ENCODE measurements around the gene MACROD2.
"Not testable (repeated sequence)": the region's sequence is repeated elsewhere in the genome, so short reads cannot be mapped to it uniquely, and the experiment has no call there.

MACROD2 gene

DNA sequence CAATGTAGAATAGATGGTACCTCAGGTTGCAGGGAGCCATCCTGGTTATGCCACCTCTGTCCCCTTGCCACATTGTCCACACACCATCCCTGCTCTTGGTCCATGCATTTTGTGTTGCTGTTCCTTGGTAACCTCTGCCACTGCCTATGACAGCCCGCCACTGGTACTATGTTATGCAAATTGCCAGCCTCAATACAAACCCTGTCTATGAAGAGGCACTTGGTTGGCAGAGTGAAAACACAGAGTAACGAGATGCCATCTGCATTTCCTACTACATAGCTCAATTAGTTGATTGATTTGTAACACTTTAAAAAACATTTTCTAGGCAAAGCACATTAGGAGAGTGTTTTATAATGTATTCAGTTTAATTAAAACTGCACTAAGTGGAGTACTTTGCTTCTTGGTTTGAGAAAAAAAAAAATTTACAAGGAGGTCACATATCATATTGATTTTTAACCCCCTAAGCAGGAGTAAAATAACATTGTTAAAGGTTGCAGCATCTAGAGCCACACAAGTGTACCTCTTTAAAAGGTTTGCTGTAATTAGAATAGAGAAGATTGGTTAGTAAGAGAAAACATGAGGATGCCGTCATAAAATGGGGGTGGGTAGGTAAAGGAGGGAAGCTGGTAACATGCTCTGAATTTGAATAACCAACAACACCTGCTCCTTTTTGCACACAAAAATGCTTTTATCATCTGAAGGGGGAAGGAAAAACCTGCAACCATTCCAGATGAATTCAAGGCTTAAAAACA lies 1760.9 kb downstream of the MACROD2 start:
- DNase-seq = no peak

- no peak for DNase-seq
These were observed 1761.4 kb downstream of the MACROD2 start for GRCh38 chr20:15756754-15757115.

DNA sequence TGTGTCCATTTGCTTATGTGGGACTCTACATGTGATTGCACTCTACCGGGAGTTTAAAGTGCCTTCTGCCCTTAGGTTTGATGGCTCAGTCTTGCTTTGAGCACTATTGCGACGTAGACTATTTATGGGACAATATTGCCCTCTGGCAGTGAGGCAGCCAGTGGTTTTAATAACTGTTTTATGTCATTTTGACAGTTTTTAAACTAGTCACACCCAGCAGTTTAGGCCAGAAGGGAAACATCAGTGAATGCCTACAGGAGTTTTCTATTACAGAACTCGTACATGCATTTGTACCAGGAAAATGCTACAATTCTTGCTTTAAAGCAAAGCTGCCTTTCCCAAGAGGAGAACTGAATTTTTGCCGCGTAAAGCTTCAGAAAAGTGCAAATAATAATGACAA lies 1764.3 kb downstream of the MACROD2 start:
- DNase-seq = no peak

- no peak for DNase-seq
These were observed 1764.8 kb downstream of the MACROD2 start for GRCh38 chr20:15760001-15760621.

DNA sequence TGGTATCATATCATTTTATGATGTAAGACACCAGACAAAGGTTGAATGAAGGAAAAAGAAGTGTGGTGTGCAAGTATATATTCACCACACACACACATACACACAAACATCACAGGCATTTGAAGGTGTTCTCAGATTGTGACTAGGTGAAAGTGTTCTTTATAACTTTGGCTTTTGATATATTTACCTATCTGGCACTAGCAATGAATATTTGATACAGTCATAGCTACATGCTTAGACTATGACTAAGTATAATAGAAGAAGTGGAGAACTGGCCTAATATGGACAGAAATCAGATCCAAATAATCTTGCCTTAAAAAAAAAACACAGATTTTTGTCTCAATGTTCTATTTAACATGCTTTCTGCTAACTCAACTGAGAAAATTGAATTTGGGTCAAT lies 1768.0 kb downstream of the MACROD2 start:
- no peak for DNase-seq

GRCh38 chr20:15767586-15767985 lies 1772.3 kb downstream of the MACROD2 start:
- DNase-seq = no peak

GRCh38 chr20:15767999-15768741 lies 1772.9 kb downstream of the MACROD2 start:
- no peak for DNase-seq

DNA sequence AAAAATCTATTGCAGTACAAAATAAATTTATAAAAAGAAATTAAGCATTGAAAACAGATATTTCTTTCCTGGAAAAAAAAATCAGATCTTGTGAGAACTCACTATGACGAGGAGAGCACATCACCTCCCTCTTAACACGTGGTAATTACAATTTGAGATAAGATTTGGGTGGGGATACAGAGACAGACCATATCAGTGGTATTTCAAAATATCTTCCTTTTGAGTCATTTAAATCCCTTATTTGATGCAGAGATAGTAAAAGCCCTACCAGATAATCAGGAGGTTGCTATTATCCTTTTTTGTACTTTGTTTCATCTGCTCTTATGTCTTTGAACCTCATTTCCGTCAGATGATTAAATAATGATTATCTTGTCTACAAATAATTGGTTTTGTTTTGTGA lies 1777.5 kb downstream of the MACROD2 start:
- DNase-seq = no peak

DNA sequence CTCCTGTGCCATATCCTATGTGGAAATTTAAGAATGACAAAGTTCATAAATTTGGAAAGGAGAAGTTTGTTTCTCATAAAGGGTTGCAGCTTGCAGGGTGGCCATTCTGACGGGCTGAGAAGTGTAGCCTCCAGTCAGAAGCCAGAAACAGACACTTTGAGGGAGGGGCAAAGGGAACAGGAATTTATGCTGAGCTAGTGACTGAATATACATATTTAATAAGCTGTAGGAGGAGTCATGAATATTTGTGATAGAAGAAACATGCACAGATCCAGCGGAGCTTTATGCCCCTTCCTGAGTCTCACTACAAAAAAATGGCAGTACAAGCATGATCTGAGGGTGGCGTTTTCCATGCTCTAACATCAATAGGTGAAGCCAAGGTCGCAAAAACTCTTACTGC lies 1779.6 kb downstream of the MACROD2 start:
- DNase-seq = no peak

DNA sequence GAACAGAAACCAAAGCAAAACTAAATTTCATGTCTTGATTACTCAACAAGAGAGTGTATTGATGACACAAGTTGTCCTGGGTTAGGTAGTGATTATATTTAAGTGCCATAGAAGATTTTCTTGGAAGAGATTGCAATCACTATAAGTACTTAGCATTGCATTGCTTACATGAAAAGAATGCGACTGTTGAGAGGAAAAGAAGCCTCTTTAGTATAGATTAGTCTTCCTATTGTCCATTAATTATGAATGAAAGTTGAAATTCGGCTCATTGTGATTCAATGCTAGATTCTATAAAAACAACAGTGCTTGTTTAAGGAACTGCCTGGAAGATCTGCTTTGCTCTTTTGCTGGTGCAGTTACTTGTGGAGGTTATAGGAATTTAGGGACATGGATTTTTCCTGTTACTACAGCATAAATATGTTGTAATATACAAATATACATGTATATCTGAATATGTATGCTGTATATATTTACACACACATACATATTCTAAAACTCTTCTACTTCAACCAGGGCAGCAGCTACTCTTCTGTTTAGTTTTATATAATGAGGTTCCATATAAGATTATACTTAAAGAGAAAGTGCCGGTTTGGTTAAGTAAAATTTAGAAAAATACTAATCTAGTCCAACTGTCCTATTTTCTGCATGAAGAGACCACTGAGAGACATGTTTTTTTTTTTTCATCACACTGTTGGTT lies 1781.6 kb downstream of the MACROD2 start:
- DNase-seq = no peak

GRCh38 chr20:15784020-15784419 lies 1788.7 kb downstream of the MACROD2 start:
- no peak for DNase-seq

GRCh38 chr20:15789079-15789478 lies 1793.8 kb downstream of the MACROD2 start:
- DNase-seq = no peak

DNA sequence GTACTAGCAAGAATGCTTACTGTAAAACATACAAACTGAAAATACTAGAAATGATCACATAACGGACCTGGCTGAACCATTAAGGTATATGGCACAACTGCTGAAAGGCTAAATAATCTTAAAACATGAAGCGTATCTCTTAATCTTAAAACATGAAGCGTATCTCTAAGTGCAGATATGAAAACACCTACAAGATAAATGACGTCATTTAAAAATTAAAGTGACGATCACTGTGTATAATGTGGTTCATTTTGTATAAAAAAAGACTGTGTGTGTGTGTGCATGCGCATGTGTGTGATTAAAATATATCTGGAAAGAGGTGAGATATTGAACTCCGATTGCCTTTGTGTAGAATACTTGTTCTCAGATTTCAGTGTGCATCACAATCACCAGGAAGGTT lies 1797.5 kb downstream of the MACROD2 start:
- DNase-seq = no peak

GRCh38 chr20:15794409-15794808 lies 1799.1 kb downstream of the MACROD2 start:
- DNase-seq = no peak

- no peak for DNase-seq
These were observed 1800.1 kb downstream of the MACROD2 start for GRCh38 chr20:15795305-15796019.

- no peak for DNase-seq
These were observed 1804.6 kb downstream of the MACROD2 start for GRCh38 chr20:15799871-15800270.

GRCh38 chr20:15802020-15802419 lies 1806.7 kb downstream of the MACROD2 start:
- no peak for DNase-seq

- DNase-seq = no peak
These were observed 1809.8 kb downstream of the MACROD2 start for GRCh38 chr20:15805154-15805553.

- no peak for DNase-seq
These were observed 1810.8 kb downstream of the MACROD2 start for GRCh38 chr20:15806105-15806504.

- DNase-seq = no peak
These were observed 1812.0 kb downstream of the MACROD2 start for GRCh38 chr20:15807271-15807670.

DNA sequence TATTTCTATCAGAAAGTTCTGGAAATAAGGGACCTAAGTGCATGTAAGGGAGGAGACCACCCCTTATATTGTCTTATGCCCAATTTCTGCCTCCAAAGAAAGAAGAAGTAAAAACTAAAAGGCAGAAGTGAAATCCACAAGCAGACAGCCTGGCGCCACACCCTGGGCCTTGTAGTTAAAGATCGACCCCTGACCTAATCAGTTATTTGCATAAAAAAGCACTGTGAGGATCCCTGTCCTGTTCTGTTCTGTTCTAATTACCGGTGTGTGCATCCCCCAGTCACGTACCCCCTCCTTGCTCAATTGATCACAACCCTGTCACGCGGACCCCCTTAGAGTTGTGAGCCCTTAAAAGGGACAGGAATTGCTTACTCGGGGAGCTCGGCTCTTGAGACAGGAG lies 1812.5 kb downstream of the MACROD2 start:
- not testable (repeated sequence) for DNase-seq

GRCh38 chr20:15811951-15812350 lies 1816.6 kb downstream of the MACROD2 start:
- no peak for DNase-seq

DNA sequence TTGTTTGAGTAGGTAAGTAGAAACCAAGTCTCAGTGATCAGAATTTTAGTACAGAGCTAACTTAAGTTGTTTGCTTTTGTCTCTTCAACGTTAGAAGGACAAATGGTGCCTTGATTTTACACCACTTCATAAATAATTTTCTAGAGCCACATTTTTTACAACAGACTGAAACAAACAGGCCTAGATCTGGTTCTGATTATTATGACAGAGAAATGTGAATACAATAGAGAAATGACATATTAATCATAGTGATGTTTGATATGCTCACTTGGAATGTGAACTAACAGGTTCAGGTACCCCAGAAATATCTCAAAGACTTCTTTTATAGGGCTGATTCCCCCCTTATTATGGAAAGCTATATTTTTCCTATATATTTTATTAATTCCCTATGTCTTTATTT lies 1817.4 kb downstream of the MACROD2 start:
- no peak for DNase-seq
